HepG2 (cell line): ENCODE measurements around the gene RAB20. TPM values are rescaled to one million over a fixed set of nuclear protein-coding genes. Genes with fewer than 3 reads are reported as not detected.

Experiments
- AGO2 ChIP-seq: fragments of 200-400 bp; formaldehyde crosslinking; optimal IDR thresholded peaks from 2 replicates; pipeline ENCODE3; 2017; ENCODE audit warnings: mild to moderate bottlenecking, low read depth, low read length, moderate library complexity
- ARID5B ChIP-seq: IDR thresholded peaks from 2 replicates; pipeline ENCODE4 v1.4.0; 2020; ENCODE audit warnings: mild to moderate bottlenecking, missing genetic modification reagents
- NR2F1 ChIP-seq, 2 experiments: fragments of 450-650 bp in 1 of 2; formaldehyde crosslinking in 1 of 2; IDR thresholded peaks; 2 replicates each; pipeline versions ENCODE4 v1.5.0 to v1.6.1; 2016 to 2020; ENCODE audit warnings: mild to moderate bottlenecking in 1 of 2, missing compliant biosample characterization in 1 of 2, missing genetic modification reagents in 1 of 2, moderate library complexity in 1 of 2
- RFXAP ChIP-seq: sonication (generic); formaldehyde crosslinking; IDR thresholded peaks from 2 replicates; pipeline ENCODE4 v1.4.0; 2020; ENCODE audit warnings: missing genetic modification reagents, borderline replicate concordance
- SNAPC2 ChIP-seq: sonication (generic); formaldehyde crosslinking; IDR thresholded peaks from 2 replicates; pipeline ENCODE4 v1.8.1; 2022; ENCODE audit warnings: mild to moderate bottlenecking, missing genetic modification reagents
- STAG1 ChIP-seq: sonication (generic); formaldehyde crosslinking; IDR thresholded peaks from 2 replicates; pipeline ENCODE4 v1.4.0; 2020; ENCODE audit warnings: missing genetic modification reagents
- THAP7 ChIP-seq: sonication (generic); formaldehyde crosslinking; IDR thresholded peaks from 2 replicates; pipeline ENCODE4 v1.8.1; 2023; ENCODE audit warnings: mild to moderate bottlenecking, missing genetic modification reagents
- ZBTB1 ChIP-seq: sonication (generic); formaldehyde crosslinking; IDR thresholded peaks from 2 replicates; pipeline ENCODE4 v1.4.0; 2020; ENCODE audit warnings: missing genetic modification reagents, borderline replicate concordance
- ZNF343 ChIP-seq: sonication (generic); formaldehyde crosslinking; IDR thresholded peaks from 2 replicates; pipeline ENCODE4 v1.4.0; 2020; ENCODE audit warnings: mild to moderate bottlenecking, missing genetic modification reagents
- ZNF670 ChIP-seq: sonication (generic); formaldehyde crosslinking; IDR thresholded peaks from 2 replicates; pipeline ENCODE4 v1.8.0; 2022; ENCODE audit warnings: mild to moderate bottlenecking, missing genetic modification reagents, borderline replicate concordance
- ZNF678 ChIP-seq: sonication (generic); formaldehyde crosslinking; IDR thresholded peaks from 2 replicates; pipeline ENCODE4 v1.4.0; 2020; ENCODE audit warnings: mild to moderate bottlenecking, missing genetic modification reagents
- polyA plus RNA-seq, 8 experiments: library from polyadenylated mRNA; depleted of rRNA in 3 of 8; stranded (reverse) in 7 of 8; unstranded in 1 of 8; fragments of >200 nt; fragmentation: Illumina TruSeq in 4 of 8; extraction: Trizol in 4 of 8; gene quantifications; 2 replicates each; pipeline versions ENCODE4 v1.2.1 to v1.2.3, GENCODE V29; 2011 to 2016; ENCODE audit warnings: low read depth in 4 of 8, missing spikeins in 1 of 8, mixed read lengths in 1 of 8; ENCODE audit not compliant: insufficient read depth in 1 of 8
- total RNA-seq, 5 experiments: library from RNA; depleted of rRNA; stranded (reverse); fragments of >200 nt; fragmentation: Illumina TruSeq; extraction: Trizol; gene quantifications; 2 replicates each; pipeline ENCODE4 v1.2.3, GENCODE V29; 2016; ENCODE audit warnings: low read depth in 1 of 5
- TF ChIP-seq, protein P1 (sequence below): sonication (generic); formaldehyde crosslinking; IDR thresholded peaks from 2 replicates; pipeline ENCODE4 v1.4.0; 2020; ENCODE audit warnings: missing genetic modification reagents, borderline replicate concordance
- TF ChIP-seq, protein P2 (sequence below): sonication (generic); formaldehyde crosslinking; IDR thresholded peaks from 2 replicates; pipeline ENCODE4 v1.9.0; 2021; ENCODE audit warnings: missing genetic modification reagents, borderline replicate concordance
- TF ChIP-seq, protein P3 (sequence below): sonication (generic); formaldehyde crosslinking; IDR thresholded peaks from 2 replicates; pipeline ENCODE4 v1.8.0; 2022; ENCODE audit warnings: mild to moderate bottlenecking, missing genetic modification reagents, moderate library complexity
- TF ChIP-seq, protein P4 (sequence below): sonication (generic); formaldehyde crosslinking; conservative IDR thresholded peaks from 2 replicates; pipeline ENCODE4 v1.8.0; 2022; ENCODE audit warnings: low read depth, missing genetic modification reagents

RAB20 gene
- total and polyA plus RNA-seq, 2 of the 13 experiments (the other 11 are each of a cell fraction or from before 2014, with no cell fraction given): 15.6 to 30.5 TPM

DNA sequence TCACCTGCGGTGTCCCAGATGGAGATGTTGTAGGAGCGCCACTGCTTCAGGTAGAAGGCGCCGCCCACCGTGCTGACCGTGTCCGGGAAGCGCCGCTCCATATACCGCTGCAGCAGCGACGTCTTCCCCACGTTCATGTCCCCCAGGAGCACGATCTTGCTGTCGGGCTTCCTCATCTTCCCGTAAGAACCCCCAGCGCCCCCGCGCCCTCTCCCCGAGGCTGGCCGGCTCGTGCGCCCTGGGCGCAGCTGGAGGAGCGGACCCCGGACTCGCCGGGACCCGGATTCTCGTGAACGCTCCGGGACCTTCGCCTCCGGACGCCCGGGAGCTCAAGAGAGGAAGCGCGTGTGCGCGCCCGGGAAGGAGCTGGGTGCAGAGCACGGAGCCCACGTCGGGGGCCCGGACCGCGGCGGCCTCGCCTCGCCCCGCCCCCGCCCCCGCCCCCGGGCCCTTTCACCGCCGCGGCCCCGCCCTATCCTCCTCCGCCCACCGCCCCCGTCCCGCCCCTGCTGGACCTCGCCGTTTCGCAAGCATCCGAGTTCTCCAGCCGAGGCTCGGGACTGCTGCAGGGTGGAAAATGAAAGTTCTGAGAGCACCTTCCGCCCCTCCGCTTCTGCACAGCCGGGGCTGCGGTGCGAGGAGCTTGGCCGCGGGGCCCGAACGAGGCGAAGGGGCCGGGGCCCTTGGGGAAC lies at the start of gene RAB20 (continued):
- TF ChIP-seq ARID5B (CRISPR knock-in tag) (peak; percentile 46; the same call in 1 of the 2 replicates), ZNF343 (no peak), NR2F1 (CRISPR knock-in tag; IDR thresholded peaks at IDR 0.05) (no peak), THAP7 (CRISPR knock-in tag) (no peak), SNAPC2 (no peak), STAG1 (CRISPR knock-in tag) (no peak), ZBTB1 (CRISPR knock-in tag) (no peak), RFXAP (CRISPR knock-in tag) (0 out of 2 replicates have a peak, but pooled peaks have one; percentile 38), ZNF670 (CRISPR knock-in tag) (peak; percentile 38; the same call in 1 of the 2 replicates), ZNF678 (CRISPR knock-in tag) (no peak), AGO2 (no peak)
- TF ChIP-seq, protein P1, sequence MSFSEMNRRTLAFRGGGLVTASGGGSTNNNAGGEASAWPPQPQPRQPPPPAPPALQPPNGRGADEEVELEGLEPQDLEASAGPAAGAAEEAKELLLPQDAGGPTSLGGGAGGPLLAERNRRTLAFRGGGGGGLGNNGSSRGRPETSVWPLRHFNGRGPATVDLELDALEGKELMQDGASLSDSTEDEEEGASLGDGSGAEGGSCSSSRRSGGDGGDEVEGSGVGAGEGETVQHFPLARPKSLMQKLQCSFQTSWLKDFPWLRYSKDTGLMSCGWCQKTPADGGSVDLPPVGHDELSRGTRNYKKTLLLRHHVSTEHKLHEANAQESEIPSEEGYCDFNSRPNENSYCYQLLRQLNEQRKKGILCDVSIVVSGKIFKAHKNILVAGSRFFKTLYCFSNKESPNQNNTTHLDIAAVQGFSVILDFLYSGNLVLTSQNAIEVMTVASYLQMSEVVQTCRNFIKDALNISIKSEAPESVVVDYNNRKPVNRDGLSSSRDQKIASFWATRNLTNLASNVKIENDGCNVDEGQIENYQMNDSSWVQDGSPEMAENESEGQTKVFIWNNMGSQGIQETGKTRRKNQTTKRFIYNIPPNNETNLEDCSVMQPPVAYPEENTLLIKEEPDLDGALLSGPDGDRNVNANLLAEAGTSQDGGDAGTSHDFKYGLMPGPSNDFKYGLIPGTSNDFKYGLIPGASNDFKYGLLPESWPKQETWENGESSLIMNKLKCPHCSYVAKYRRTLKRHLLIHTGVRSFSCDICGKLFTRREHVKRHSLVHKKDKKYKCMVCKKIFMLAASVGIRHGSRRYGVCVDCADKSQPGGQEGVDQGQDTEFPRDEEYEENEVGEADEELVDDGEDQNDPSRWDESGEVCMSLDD (CRISPR knock-in tag): no peak
- TF ChIP-seq, protein P2, sequence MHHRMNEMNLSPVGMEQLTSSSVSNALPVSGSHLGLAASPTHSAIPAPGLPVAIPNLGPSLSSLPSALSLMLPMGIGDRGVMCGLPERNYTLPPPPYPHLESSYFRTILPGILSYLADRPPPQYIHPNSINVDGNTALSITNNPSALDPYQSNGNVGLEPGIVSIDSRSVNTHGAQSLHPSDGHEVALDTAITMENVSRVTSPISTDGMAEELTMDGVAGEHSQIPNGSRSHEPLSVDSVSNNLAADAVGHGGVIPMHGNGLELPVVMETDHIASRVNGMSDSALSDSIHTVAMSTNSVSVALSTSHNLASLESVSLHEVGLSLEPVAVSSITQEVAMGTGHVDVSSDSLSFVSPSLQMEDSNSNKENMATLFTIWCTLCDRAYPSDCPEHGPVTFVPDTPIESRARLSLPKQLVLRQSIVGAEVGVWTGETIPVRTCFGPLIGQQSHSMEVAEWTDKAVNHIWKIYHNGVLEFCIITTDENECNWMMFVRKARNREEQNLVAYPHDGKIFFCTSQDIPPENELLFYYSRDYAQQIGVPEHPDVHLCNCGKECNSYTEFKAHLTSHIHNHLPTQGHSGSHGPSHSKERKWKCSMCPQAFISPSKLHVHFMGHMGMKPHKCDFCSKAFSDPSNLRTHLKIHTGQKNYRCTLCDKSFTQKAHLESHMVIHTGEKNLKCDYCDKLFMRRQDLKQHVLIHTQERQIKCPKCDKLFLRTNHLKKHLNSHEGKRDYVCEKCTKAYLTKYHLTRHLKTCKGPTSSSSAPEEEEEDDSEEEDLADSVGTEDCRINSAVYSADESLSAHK (CRISPR knock-in tag): no peak
- TF ChIP-seq, protein P3, sequence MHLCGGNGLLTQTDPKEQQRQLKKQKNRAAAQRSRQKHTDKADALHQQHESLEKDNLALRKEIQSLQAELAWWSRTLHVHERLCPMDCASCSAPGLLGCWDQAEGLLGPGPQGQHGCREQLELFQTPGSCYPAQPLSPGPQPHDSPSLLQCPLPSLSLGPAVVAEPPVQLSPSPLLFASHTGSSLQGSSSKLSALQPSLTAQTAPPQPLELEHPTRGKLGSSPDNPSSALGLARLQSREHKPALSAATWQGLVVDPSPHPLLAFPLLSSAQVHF (CRISPR knock-in tag): no peak
- TF ChIP-seq, protein P4, sequence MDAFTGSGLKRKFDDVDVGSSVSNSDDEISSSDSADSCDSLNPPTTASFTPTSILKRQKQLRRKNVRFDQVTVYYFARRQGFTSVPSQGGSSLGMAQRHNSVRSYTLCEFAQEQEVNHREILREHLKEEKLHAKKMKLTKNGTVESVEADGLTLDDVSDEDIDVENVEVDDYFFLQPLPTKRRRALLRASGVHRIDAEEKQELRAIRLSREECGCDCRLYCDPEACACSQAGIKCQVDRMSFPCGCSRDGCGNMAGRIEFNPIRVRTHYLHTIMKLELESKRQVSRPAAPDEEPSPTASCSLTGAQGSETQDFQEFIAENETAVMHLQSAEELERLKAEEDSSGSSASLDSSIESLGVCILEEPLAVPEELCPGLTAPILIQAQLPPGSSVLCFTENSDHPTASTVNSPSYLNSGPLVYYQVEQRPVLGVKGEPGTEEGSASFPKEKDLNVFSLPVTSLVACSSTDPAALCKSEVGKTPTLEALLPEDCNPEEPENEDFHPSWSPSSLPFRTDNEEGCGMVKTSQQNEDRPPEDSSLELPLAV (CRISPR knock-in tag): no peak
